Measurements from ENCODE around the gene ABCB7. TPM values are rescaled to one million over a fixed set of nuclear protein-coding genes. Genes with fewer than 3 reads are reported as not detected.

ABCB7 gene
- total RNA-seq, 2 experiments from 2014 or later = 13.4 to 14.5 TPM

DNA sequence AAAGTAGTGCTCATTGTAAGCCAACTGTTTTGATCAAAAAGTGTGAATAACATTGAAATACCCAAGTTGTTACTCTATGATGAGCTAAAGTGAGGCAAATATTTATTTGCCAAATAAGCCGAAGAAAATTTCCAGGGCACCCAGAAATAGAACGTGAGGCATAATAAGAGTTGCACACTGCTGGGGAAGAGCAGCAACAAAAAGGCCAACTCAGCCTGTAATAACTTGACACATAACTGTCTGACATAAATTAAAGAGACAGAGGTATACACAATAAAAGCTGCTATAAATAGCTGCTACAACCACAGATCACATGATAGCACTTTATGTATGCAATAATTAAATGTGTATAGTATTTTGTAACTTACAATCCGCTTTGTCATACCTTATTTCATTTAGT lies 2.0 kb upstream of the ABCB7 start:
- no peaks in the 10 kb centered on the region for H3K27me3 Mint-ChIP-seq
- ChIA-PET CTCF (no interaction called here), POLR2A (interaction anchor here (2.1 kb wide), 1 partner anchor 116 kb away, joined by 6 read pairs; the partner anchor contains the start of gene UPRT)
- no peaks in the 10 kb centered on the region for H3K36me3 ChIP-seq (ENCODE audit: insufficient read depth, low read length)
- H3K36me3 Mint-ChIP-seq (ENCODE audit: low read depth) = peaks cover 13% of the 10 kb centered on the region
- ATAC-seq (ENCODE audit: poor library complexity) (no peak), DNase-seq (no peak)
- no peaks in the 10 kb centered on the region for H3K9me3 Mint-ChIP-seq
- no peak overlapping the region for H3K27ac ChIP-seq (ENCODE audit: low read depth in 1 of 2, low read length in 2 of 2)
- peaks cover 48% of the 10 kb centered on the region for H3K4me1 Mint-ChIP-seq (ENCODE audit: low read depth)
- H3K27ac Mint-ChIP-seq = peak overlapping the region; percentile 93
- intact Hi-C loops (cut with DNase I, micrococcal nuclease) = loop anchor here (5.0 to 10.0 kb wide), 3 partner anchors 114 to 1267 kb away; partner anchors contain the start of genes UPRT (in 2 of the 2), MAGEE1 (in 1 of the 2) and RLIM (in 1 of the 2)
- TF ChIP-seq, protein P1, sequence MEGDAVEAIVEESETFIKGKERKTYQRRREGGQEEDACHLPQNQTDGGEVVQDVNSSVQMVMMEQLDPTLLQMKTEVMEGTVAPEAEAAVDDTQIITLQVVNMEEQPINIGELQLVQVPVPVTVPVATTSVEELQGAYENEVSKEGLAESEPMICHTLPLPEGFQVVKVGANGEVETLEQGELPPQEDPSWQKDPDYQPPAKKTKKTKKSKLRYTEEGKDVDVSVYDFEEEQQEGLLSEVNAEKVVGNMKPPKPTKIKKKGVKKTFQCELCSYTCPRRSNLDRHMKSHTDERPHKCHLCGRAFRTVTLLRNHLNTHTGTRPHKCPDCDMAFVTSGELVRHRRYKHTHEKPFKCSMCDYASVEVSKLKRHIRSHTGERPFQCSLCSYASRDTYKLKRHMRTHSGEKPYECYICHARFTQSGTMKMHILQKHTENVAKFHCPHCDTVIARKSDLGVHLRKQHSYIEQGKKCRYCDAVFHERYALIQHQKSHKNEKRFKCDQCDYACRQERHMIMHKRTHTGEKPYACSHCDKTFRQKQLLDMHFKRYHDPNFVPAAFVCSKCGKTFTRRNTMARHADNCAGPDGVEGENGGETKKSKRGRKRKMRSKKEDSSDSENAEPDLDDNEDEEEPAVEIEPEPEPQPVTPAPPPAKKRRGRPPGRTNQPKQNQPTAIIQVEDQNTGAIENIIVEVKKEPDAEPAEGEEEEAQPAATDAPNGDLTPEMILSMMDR (IDR thresholded peaks at IDR 0.05) = no peak
- peaks cover 3% of the 10 kb centered on the region for H3K4me1 ChIP-seq (ENCODE audit: insufficient read depth, low read length)
- H3K9me3 ChIP-seq (ENCODE audit: control insufficient read depth in 1 of 2, insufficient read depth in 1 of 2, low read length in 2 of 2) = no peaks in the 10 kb centered on the region
- no peak overlapping the region for H3K4me3 Mint-ChIP-seq
- no peaks in the 10 kb centered on the region for H3K27me3 ChIP-seq (ENCODE audit: control insufficient read depth in 1 of 2, insufficient read depth in 2 of 2, low read length in 2 of 2)
- H3K4me3 ChIP-seq (ENCODE audit: low read length) = no peak overlapping the region

DNA sequence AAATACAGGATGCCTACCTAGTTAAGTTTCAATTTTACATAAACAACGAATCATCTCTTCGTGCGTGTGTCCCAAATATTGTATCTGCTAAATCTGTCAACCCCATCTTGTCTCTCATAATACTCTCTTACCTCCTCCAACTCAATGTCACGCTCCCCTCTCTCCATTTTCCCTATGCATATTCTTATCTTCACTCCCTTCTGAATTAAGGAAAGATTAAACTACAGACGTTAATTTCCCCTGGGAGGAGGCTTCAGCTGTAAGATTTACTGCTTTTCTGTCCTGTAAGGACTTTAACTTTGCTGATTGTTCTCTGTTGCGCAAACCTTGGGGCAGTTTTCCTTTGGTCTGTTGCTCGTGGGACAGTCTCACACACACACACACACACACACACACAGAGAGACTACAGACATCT lies 455 bp upstream of the ABCB7 start:
- Histone ChIP-seq H3K4me1 (ENCODE audit: insufficient read depth, low read length) (peaks cover 3% of the 10 kb centered on the region), H3K27ac (ENCODE audit: low read depth in 1 of 2, low read length in 2 of 2) (peak overlapping the region; percentile 52 to 76), H3K27me3 (ENCODE audit: control insufficient read depth in 1 of 2, insufficient read depth in 2 of 2, low read length in 2 of 2) (no peaks in the 10 kb centered on the region), H3K9me3 (ENCODE audit: control insufficient read depth in 1 of 2, insufficient read depth in 1 of 2, low read length in 2 of 2) (no peaks in the 10 kb centered on the region), H3K36me3 (ENCODE audit: insufficient read depth, low read length) (no peaks in the 10 kb centered on the region), H3K4me3 (ENCODE audit: low read length) (peak overlapping the region; percentile 77)
- Mint-ChIP-seq H3K27ac (peak overlapping the region; percentile 93), H3K4me1 (ENCODE audit: low read depth) (peaks cover 61% of the 10 kb centered on the region), H3K9me3 (no peaks in the 10 kb centered on the region), H3K4me3 (peak overlapping the region; percentile 95), H3K27me3 (no peaks in the 10 kb centered on the region), H3K36me3 (ENCODE audit: low read depth) (peaks cover 13% of the 10 kb centered on the region)
- ChIA-PET CTCF (interaction anchor here (0.7 kb wide), 1 partner anchor 1134 kb away, joined by 3 read pairs; no protein-coding TSS in a partner anchor), POLR2A (interaction anchor here (1.0 to 2.1 kb wide), 3 partner anchors 11 to 542 kb away, joined by 3 to 6 read pairs (median 5); partner anchors contain the start of genes RLIM and UPRT)
- ATAC-seq (ENCODE audit: poor library complexity) (peak; percentile 58), DNase-seq (peak in 3 of 14 experiments; percentile 29 to 35 (median 34))
- intact Hi-C loops (cut with DNase I, micrococcal nuclease) = loop anchor here (5.0 to 10.0 kb wide), 3 partner anchors 116 to 1268 kb away; partner anchors contain the start of genes UPRT (in 2 of the 2), MAGEE1 (in 1 of the 2) and RLIM (in 1 of the 2)
- TF ChIP-seq, protein P1 (IDR thresholded peaks at IDR 0.05) = no peak

DNA sequence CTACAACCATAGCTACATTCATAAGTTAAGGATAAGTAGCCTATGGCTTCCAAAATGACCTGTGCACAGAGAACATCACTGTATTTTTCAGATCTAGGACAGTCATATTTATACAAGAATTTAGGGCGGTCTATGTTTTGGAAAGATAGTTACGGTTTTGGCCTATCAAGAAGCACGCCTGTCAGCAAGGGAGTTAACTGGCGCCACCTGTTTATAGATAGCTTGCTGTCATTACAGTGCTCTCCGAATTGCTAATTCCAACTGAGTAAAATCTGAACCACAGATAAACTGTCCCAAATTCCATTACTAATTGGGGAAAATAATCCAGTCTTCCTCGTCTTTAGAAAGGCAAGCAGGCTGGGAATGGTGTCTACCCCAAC lies 646 bp downstream of the ABCB7 start:
- H3K36me3 Mint-ChIP-seq (ENCODE audit: low read depth) = peaks cover 13% of the 10 kb centered on the region
- Histone ChIP-seq H3K27ac (ENCODE audit: low read depth in 1 of 2, low read length in 2 of 2) (peak overlapping the region in 1 of 2 donors; percentile 76), H3K4me1 (ENCODE audit: insufficient read depth, low read length) (peaks cover 3% of the 10 kb centered on the region), H3K4me3 (ENCODE audit: low read length) (peak overlapping the region; percentile 77), H3K9me3 (ENCODE audit: control insufficient read depth in 1 of 2, insufficient read depth in 1 of 2, low read length in 2 of 2) (no peaks in the 10 kb centered on the region), H3K27me3 (ENCODE audit: control insufficient read depth in 1 of 2, insufficient read depth in 2 of 2, low read length in 2 of 2) (no peaks in the 10 kb centered on the region), H3K36me3 (ENCODE audit: insufficient read depth, low read length) (no peaks in the 10 kb centered on the region)
- H3K9me3 Mint-ChIP-seq = no peaks in the 10 kb centered on the region
- peak; percentile 13 for ATAC-seq (ENCODE audit: poor library complexity)
- H3K27ac Mint-ChIP-seq = peak overlapping the region; percentile 93
- peak overlapping the region; percentile 95 for H3K4me3 Mint-ChIP-seq
- ChIA-PET CTCF (no interaction called here), POLR2A (interaction anchor here (1.6 kb wide), 1 partner anchor 118 kb away, joined by 7 read pairs; the partner anchor contains the start of gene UPRT)
- peak in 2 of 14 experiments; percentile 1 to 3 for DNase-seq
- H3K4me1 Mint-ChIP-seq (ENCODE audit: low read depth) = peaks cover 69% of the 10 kb centered on the region
- intact Hi-C loops (cut with DNase I, micrococcal nuclease) = loop anchor here (5.0 to 10.0 kb wide), 3 partner anchors 117 to 1269 kb away; partner anchors contain the start of genes UPRT (in 2 of the 2), MAGEE1 (in 1 of the 2) and RLIM (in 1 of the 2)
- H3K27me3 Mint-ChIP-seq = no peaks in the 10 kb centered on the region
- TF ChIP-seq, protein P1 (IDR thresholded peaks at IDR 0.05) = no peak

Measured in CD4-positive, alpha-beta T cell (primary cell).